GM12872 (cell line): ENCODE data around the gene TSEN54.

Source experiments
- CTCF ChIP-seq: IDR thresholded peaks from 3 replicates; pipeline ENCODE4 v1.5.1; 2011; ENCODE audit warnings: low read depth, mild to moderate bottlenecking, low read length, moderate library complexity; ENCODE audit not compliant: insufficient read depth

The TSEN54 gene

DNA sequence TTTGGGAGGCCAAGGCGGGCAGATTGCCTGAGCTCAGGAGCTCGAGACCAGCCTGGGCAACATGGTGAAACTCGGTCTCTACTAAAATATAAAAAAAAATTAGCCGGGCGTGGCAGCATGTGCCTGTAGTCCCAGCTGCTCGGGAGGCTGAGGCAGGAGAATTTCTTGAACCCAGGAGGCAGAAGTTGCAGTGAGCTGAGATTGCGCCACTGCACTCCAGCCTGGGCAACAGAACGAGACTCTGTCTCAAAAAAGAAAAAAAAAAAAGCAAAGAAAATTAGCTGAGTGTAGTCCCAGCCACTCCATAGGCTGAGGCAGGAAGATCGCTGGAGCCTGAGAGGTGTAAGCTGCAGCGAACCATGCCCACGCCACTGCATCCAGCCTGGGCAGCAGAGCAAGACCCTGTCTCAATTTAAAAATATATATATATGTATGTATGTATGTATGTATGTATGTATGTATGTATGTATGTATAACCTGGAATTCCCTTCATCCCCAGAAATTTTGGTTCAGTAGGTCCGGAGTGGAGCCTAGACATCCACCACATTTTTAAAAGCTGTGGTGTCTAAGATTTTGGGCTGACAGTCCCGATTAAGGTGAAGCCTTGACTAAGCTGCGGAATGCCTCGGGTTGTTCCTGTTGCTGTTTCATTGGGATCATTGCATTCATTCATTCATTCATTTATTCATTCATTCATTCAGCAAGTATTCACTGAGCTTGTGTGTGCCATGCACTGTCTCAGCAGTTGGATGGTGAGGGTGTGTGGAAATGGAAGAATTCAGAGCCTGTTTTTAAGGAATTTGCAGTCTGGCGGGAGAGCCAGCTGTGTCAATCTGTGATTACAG, 34.0 kb upstream of the TSEN54 start:
- no peak for TF ChIP-seq CTCF

DNA sequence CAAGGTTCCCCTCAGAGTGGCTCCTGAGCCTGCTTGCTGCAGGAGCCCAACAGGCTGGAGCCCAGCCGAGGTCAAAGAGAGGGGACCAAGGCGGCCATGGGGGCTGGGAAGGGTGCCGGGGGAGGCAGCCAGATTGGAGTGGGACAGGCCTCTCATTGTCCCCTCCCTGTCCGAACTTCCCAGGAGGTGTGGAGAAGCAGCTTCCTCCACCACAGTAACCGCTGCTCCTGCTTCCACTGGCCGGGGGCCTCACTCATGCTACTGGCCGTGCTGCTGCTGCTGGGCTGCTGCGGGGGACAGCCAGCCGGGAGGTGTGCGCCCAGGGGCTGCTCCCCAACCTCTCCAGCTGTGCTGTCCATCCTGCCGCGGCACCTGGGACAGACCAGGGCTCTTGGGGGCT, 30.6 kb upstream of the TSEN54 start:
- TF ChIP-seq CTCF = no peak

DNA sequence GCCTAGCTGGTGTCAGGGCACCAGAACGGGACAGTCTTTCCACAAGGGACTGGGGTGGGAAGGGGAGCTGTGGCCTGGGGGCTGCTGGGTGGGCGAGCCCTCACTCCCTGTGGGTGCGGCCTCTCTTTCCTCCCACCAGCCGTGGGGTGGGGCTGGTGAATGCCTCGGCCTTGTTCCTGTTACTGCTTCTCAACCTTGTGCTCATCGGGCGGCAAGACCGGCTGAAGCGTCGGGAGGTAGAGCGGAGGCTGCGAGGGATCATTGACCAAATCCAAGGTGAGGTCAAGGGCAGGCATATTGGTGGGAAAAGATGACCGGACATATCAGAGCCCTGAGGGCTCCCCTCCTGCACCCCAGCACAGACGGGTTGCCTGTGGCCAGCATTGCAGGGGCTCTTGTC, 30.2 kb upstream of the TSEN54 start:
- no peak for TF ChIP-seq CTCF

- 0 out of 3 replicates have a peak, but pooled peaks have one; percentile 6 for TF ChIP-seq CTCF
Measured at GRCh38 chr17:75486951-75487350, 29.4 kb upstream of the TSEN54 start.

DNA sequence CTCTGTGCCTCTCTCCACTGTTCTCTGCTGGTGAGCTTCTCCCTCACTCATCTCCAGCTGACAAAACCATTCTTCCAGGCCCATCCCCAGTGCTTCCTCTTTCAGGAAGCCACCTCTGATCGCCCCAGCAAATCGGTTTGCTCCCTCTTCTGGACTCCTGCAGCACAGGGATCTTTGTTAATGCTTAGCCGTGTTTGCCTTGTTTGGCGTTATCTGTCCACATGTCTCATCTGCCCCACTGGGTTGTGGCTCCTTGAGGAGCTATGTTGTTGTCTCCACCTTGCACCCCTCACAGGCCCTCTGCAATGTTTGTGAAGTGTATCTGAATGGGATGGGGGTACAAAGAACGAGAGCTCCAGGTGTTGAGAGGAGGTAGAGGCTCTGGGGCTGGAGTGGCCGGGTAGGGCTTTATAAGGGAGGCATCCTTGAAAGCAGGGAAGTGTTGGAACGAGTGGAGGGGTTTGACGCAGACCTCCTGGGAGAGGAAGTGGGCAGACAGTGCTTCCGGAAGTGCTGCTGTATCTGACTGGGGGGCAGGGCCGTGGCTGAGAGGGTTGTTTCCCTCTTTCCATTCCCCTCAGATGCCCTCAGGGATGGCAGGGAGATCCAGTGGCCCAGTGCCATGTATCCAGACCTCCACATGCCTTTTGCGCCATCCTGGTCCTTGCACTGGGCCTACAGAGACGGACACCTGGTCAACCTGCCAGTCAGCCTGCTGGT, 28.8 kb upstream of the TSEN54 start:
- TF ChIP-seq CTCF = no peak

- TF ChIP-seq CTCF = no peak
Measured at GRCh38 chr17:75488693-75489510, 27.4 kb upstream of the TSEN54 start.

- TF ChIP-seq CTCF = no peak
Measured at GRCh38 chr17:75489511-75489955, 26.8 kb upstream of the TSEN54 start.
